GM12891 (cell line): ENCODE results near the gene PPARA.
"Not testable (repeated sequence)": the region's sequence is repeated elsewhere in the genome, so short reads cannot be mapped to it uniquely, and the experiment has no call there.

Experiments
- DNase-seq: peaks from one replicate; pipeline ENCODE4 v3.0.0; 2011; ENCODE audit warnings: low spot score; ENCODE audit not compliant: insufficient read length
- FAIRE-seq: peaks from 2 replicates; lab custom pipeline; 2011; peaks lifted over from hg19 to GRCh38; lab: Jason Lieb, UNC
- PAX5 ChIP-seq: IDR thresholded peaks from 2 replicates; pipeline ENCODE4 v1.6.1; 2011; ENCODE audit warnings: low read length, moderate library complexity, mild to moderate bottlenecking; ENCODE audit not compliant: insufficient read depth, severe bottlenecking
- POLR2A ChIP-seq: IDR thresholded peaks from 2 replicates; pipeline ENCODE4 v1.6.1; 2011; ENCODE audit warnings: low read depth, low read length, control low read depth
- POLR2AphosphoS5 ChIP-seq: IDR thresholded peaks from 2 replicates; pipeline ENCODE4 v1.6.1; 2011; ENCODE audit warnings: low read depth, low read length, control low read depth
- POU2F2 ChIP-seq: IDR thresholded peaks from 2 replicates; pipeline ENCODE4 v1.6.1; 2011; ENCODE audit warnings: low read depth, mild to moderate bottlenecking, control low read depth, low read length, moderate library complexity
- SPI1 ChIP-seq: IDR thresholded peaks from 2 replicates; pipeline ENCODE4 v1.6.1; 2011; ENCODE audit warnings: low read depth, low read length, control low read depth
- TAF1 ChIP-seq: IDR thresholded peaks from 2 replicates; pipeline ENCODE4 v1.6.1; 2011; ENCODE audit warnings: low read depth, low read length, control low read depth

Gene PPARA

GRCh38 chr22:46185283-46185682 lies 35.0 kb downstream of the PPARA start:
- DNase-seq: no peak
- FAIRE-seq: no peak
- no peak for TF ChIP-seq SPI1
- TF ChIP-seq PAX5: no peak
- no peak for TF ChIP-seq POU2F2
- no peak for TF ChIP-seq POLR2A
- no peak for TF ChIP-seq POLR2AphosphoS5
- no peak for TF ChIP-seq TAF1

- no peak for TF ChIP-seq POLR2AphosphoS5
- no peak for TF ChIP-seq SPI1
- DNase-seq (no peak), FAIRE-seq (no peak)
These were observed 37.5 kb downstream of the PPARA start for GRCh38 chr22:46187862-46188261.

- DNase-seq (no peak), FAIRE-seq (no peak)
- TF ChIP-seq SPI1 (no peak), TAF1 (no peak), PAX5 (no peak), POLR2A (no peak), POLR2AphosphoS5 (no peak), POU2F2 (no peak)
These were observed 42.1 kb downstream of the PPARA start for GRCh38 chr22:46192210-46192993.

GRCh38 chr22:46193898-46194310 lies 43.6 kb downstream of the PPARA start:
- FAIRE-seq: no peak
- TF ChIP-seq POU2F2 (no peak), POLR2A (no peak), TAF1 (no peak), POLR2AphosphoS5 (no peak), SPI1 (no peak), PAX5 (no peak)

GRCh38 chr22:46195487-46196165 lies 45.3 kb downstream of the PPARA start:
- no peak for DNase-seq
- no peak for TF ChIP-seq POLR2A
- TF ChIP-seq POU2F2: no peak
- FAIRE-seq: no peak

More at GRCh38 chr22:46193898-46194310, 43.6 kb downstream of the PPARA start:
- no peak for DNase-seq

GRCh38 chr22:46196278-46196677 lies 46.0 kb downstream of the PPARA start:
- DNase-seq (no peak), FAIRE-seq (peak; percentile 23)
- TF ChIP-seq POU2F2 (no peak), SPI1 (no peak), PAX5 (no peak), TAF1 (no peak), POLR2A (no peak)

GRCh38 chr22:46198274-46198673 lies 47.9 kb downstream of the PPARA start:
- no peak for FAIRE-seq
- TF ChIP-seq TAF1 (no peak), POU2F2 (no peak), POLR2AphosphoS5 (no peak), POLR2A (no peak), SPI1 (no peak), PAX5 (no peak)
- DNase-seq: no peak

GRCh38 chr22:46198806-46199205 lies 48.5 kb downstream of the PPARA start:
- not testable (repeated sequence) for DNase-seq, FAIRE-seq

- no peak for FAIRE-seq
- TF ChIP-seq POLR2A: no peak
- TF ChIP-seq POLR2AphosphoS5: no peak
- TF ChIP-seq SPI1: no peak
- no peak for DNase-seq
These were observed 50.9 kb downstream of the PPARA start for GRCh38 chr22:46201059-46201757.

GRCh38 chr22:46202897-46203600 lies 52.7 kb downstream of the PPARA start:
- TF ChIP-seq TAF1 (no peak), POLR2A (no peak), POU2F2 (no peak), SPI1 (no peak), POLR2AphosphoS5 (no peak), PAX5 (no peak)
- FAIRE-seq: no peak
- DNase-seq: no peak
